D341Med (cell line): ENCODE data around the gene KRTAP12-1.
"Not testable (repeated sequence)": the region's sequence is repeated elsewhere in the genome, so short reads cannot be mapped to it uniquely, and the experiment has no call there.

ENCODE experiments used
- DNase-seq: peaks from one replicate; pipeline ENCODE4 v3.0.0; 2012; ENCODE audit warnings: low spot score

The KRTAP12-1 gene

DNA sequence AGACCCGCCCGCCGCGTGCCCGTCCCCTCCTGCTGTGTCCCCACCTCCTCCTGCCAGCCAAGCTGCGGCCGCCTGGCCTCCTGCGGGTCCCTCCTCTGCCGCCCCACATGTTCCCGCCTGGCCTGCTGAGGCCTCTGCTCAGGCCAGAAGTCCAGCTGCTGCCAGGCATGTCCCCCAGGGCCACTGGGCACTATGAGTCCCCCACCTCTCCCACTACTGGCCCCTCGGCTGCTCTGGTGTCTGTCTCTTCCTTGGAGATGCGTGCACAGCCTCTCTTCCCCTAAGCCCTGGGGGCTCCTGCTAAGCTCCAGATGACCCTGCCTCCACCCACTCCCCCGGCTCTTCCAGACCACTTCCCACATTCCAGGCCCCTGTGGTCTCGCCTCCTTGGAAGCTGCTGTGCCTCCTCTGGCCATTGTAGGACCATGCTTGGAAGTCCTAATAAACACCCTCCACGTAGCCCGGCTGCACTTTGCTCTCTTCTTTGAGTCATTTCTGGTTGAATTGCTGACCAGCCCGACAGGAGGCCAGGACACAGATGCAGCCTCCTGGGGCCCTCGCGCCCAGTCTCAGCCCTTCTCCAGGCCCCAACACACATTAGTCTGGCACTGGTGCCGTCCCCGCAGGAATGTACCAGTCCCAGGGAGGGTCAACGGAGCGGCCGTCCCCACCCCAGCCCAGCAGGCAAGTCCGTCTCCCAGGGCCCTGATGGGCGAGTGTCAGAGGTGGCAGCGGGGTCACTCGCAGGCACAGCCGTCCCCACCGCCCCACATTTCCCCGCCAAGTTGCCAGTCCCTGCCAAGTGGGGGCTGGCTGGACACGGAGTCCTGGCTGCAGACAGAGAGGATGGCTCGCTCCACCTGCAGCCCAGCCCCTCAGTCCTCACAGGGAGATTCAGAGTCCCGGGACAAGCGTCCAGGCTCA is 16.1 kb upstream of the KRTAP12-1 start:
- DNase-seq, result peak; percentile 34

GRCh38 chr21:44697172-44697810 is 15.3 kb upstream of the KRTAP12-1 start, which contains the start of gene KRTAP10-12:
Gene KRTAP10-12 (plus strand): TSS chr21:44697172. CDS start chr21:44697202, 30 bp downstream.
- not testable (repeated sequence) for DNase-seq

DNA sequence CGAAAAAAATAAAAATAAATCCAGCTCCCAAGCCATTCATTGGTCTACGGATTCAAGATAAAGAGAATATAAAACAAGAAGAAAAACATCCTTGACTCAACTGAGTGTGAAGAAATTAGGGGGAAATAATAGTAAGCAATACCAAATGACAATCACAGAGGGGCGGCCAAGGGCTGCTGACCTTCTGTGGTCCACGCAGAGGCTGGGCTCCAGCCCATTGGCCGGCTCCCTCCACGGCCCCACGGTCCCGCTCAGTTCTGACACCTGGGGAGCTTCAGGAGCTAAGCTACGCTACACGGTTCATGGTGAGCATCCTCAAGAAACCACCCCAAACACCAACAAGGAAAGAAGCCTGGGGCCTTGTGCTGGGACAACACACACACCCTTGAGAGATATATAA is 14.6 kb upstream of the KRTAP12-1 start:
- DNase-seq, result peak; percentile 24

- peak; percentile 14 for DNase-seq
Measured at GRCh38 chr21:44695641-44696040, 13.7 kb upstream of the KRTAP12-1 start.

GRCh38 chr21:44695184-44695583 is 13.2 kb upstream of the KRTAP12-1 start:
- DNase-seq, result peak; percentile 16

DNA sequence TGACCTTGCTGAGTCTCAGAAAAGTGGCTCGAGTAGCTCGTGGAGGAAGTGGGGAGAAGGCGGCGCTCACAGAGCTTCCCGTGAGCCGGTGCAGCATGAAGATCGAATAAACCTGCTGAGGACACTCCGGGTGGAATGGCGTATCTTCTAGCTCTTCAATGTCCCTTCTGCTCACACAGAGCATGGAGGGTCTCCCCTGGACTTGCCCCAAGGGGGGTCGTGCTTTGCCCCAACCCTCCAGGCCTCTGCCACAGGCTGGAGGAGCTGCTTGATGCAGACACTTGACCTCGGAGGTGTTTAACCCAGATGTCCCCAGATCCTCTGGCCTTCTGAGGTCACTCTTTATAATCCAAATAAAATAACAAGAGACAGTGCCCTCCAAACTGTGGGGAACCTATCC is 12.8 kb upstream of the KRTAP12-1 start:
- DNase-seq, result no peak

- no peak for DNase-seq
Measured at GRCh38 chr21:44692798-44693512, 11.0 kb upstream of the KRTAP12-1 start.

DNA sequence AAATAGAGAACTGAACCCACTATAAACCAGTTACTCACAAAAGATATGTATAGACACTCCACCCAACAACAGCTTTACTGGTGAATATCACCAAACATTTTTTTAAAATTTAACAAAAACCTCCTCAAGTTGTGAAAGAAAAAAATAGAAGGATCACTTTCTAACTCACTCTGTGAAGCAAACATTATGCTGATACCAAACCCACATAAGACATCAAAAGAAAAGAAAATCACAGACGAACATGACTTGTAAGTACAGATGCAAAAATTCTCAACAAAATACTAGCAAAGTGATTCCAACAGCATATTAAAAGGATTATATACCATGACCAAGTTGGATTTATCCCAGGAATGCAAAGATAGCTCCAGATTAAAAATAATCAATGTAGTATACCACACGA is 9.7 kb upstream of the KRTAP12-1 start:
- no peak for DNase-seq

DNA sequence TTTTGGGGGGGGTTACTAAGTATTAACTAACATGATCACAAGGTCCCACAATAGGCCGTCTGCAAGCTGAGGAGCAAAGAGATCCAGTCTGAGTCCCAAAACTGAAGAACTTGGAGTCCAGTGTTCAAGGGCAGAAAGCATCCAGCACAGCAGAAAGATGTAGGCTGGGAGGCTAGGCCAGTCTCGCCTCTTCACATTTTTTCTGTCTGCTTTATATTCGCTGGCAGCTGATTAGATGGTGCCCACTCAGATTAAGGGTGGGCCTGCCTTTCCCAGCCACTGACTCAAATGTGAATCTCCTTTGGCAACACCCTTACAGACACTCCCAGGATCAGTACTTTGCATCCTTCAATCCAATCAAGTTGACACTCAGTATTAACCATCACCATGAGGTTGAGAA is 7.8 kb upstream of the KRTAP12-1 start:
- not testable (repeated sequence) for DNase-seq

GRCh38 chr21:44687671-44688070 is 5.7 kb upstream of the KRTAP12-1 start:
- no peak for DNase-seq

- DNase-seq, result no peak
Measured at GRCh38 chr21:44686843-44687561, 5.0 kb upstream of the KRTAP12-1 start.

GRCh38 chr21:44686000-44686781 is 4.2 kb upstream of the KRTAP12-1 start:
- no peak for DNase-seq

GRCh38 chr21:44685050-44685449 is 3.1 kb upstream of the KRTAP12-1 start:
- DNase-seq, result not testable (repeated sequence)

GRCh38 chr21:44684483-44684882 is 2.5 kb upstream of the KRTAP12-1 start:
- no peak for DNase-seq

DNA sequence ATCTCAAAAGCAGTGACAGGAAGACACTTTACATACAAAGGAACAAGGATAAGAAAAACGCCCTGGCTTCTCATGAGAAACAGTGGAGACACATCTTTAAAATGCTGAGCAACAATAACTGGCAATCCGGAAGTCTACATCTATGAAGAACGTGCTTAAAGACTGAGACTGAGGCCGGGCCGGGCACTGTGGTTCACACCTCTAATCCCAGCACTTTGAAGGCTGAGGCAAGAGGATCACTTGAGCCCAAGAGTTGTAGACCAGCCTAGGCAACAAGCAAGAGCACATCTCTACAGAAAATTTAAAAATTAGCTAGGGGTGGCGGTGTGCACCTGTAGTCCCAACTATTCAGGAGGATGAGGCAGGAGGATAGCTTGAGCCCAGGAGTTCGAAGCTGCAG is 2.1 kb upstream of the KRTAP12-1 start:
- no peak for DNase-seq

- DNase-seq, result peak; percentile 15
Measured at GRCh38 chr21:44682580-44683151, 703 bp upstream of the KRTAP12-1 start.

DNA sequence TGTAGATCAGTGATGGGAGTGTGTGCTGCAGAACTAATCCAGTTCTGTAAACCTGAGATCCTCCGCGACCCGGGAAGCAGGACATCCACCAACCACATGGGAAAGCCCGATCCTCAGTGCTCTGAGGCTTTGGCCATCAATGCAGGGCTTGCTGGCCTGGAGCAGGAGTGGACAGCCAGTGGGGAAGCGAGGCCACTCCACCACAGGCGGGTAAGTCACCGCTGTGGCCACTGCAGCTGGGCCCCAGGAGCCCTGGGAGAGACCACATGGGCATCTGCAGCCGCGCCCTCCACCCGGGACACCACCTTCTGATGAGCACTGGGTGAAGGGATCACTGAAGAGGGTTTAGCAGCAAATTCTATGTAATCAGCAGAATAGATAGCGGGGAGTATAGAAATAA is 811 bp downstream of the KRTAP12-1 start:
- DNase-seq, result no peak

GRCh38 chr21:44677881-44678280 is 4.1 kb downstream of the KRTAP12-1 start:
- DNase-seq, result no peak

- no peak for DNase-seq
Measured at GRCh38 chr21:44671911-44672310, 10.1 kb downstream of the KRTAP12-1 start.

GRCh38 chr21:44670642-44671432 is 11.1 kb downstream of the KRTAP12-1 start:
- DNase-seq, result no peak
